Glomerular endothelial cell (primary cell): ENCODE results near the gene SPAG5. TPM values are rescaled to one million over a fixed set of nuclear protein-coding genes. Genes with fewer than 3 reads are reported as not detected.

Experiments
- DNase-seq: peaks from one replicate; pipeline ENCODE4 v3.0.0-alpha.2; 2011; ENCODE audit warnings: low read depth, low spot score; ENCODE audit errors: extremely low read depth
- total RNA-seq: library from RNA; depleted of rRNA; stranded (reverse); fragments of >200 nt; gene quantifications from 2 replicates; pipeline ENCODE4 v1.2.3, GENCODE V29; 2015

SPAG5 gene
- total RNA-seq, 1 donor from 2014 or later: 18.6 TPM

GRCh38 chr17:28547623-28548416 is 51.0 kb downstream of the SPAG5 start:
- DNase-seq: peak; percentile 45

GRCh38 chr17:28547096-28547622 is 51.7 kb downstream of the SPAG5 start:
- no peak for DNase-seq

GRCh38 chr17:28545787-28546415 is 52.9 kb downstream of the SPAG5 start:
- no peak for DNase-seq

- DNase-seq: no peak
Measured at GRCh38 chr17:28545141-28545503, 53.7 kb downstream of the SPAG5 start.

- no peak for DNase-seq
Measured at GRCh38 chr17:28544402-28545140, 54.3 kb downstream of the SPAG5 start.

GRCh38 chr17:28541439-28541838 is 57.4 kb downstream of the SPAG5 start:
- no peak for DNase-seq

- no peak for DNase-seq
Measured at GRCh38 chr17:28540231-28540630, 58.6 kb downstream of the SPAG5 start.

- no peak for DNase-seq
Measured at GRCh38 chr17:28538296-28538895, 60.4 kb downstream of the SPAG5 start.

- DNase-seq: no peak
Measured at GRCh38 chr17:28537219-28537610, 61.6 kb downstream of the SPAG5 start.

- DNase-seq: no peak
Measured at GRCh38 chr17:28536532-28537218, 62.1 kb downstream of the SPAG5 start.

GRCh38 chr17:28534740-28535375 is 64.0 kb downstream of the SPAG5 start:
- DNase-seq: no peak

GRCh38 chr17:28533091-28533807 is 65.6 kb downstream of the SPAG5 start:
- no peak for DNase-seq

- no peak for DNase-seq
Measured at GRCh38 chr17:28532050-28532960, 66.5 kb downstream of the SPAG5 start.

GRCh38 chr17:28530926-28531325 is 67.9 kb downstream of the SPAG5 start:
- DNase-seq: no peak

GRCh38 chr17:28530250-28530649 is 68.6 kb downstream of the SPAG5 start:
- DNase-seq: no peak

GRCh38 chr17:28529013-28529400 is 69.8 kb downstream of the SPAG5 start:
- no peak for DNase-seq

- DNase-seq: no peak
Measured at GRCh38 chr17:28528327-28529012, 70.4 kb downstream of the SPAG5 start.

GRCh38 chr17:28527859-28528258 is 71.0 kb downstream of the SPAG5 start:
- DNase-seq: no peak
